IPS-11a (cell line): ENCODE measurements around the gene CNTNAP5.

Experiments
- H3K4me3 ChIP-seq: one replicate; pipeline ENCODE4 v1.5.1; 2013; ENCODE audit warnings: low read depth, low read length, control low read depth

Gene CNTNAP5

GRCh38 chr2:124586835-124587234 is 561.7 kb downstream of the CNTNAP5 start:
- no peak overlapping the region for H3K4me3 ChIP-seq

- H3K4me3 ChIP-seq, result no peak overlapping the region
Measured at GRCh38 chr2:124589971-124590370, 564.9 kb downstream of the CNTNAP5 start.

- no peak overlapping the region for H3K4me3 ChIP-seq
Measured at GRCh38 chr2:124602759-124603158, 577.7 kb downstream of the CNTNAP5 start.

- no peak overlapping the region for H3K4me3 ChIP-seq
Measured at GRCh38 chr2:124604940-124605339, 579.9 kb downstream of the CNTNAP5 start.

GRCh38 chr2:124607679-124608078 is 582.6 kb downstream of the CNTNAP5 start:
- no peak overlapping the region for H3K4me3 ChIP-seq

GRCh38 chr2:124609667-124610066 is 584.6 kb downstream of the CNTNAP5 start:
- H3K4me3 ChIP-seq, result no peak overlapping the region

- H3K4me3 ChIP-seq, result no peak overlapping the region
Measured at GRCh38 chr2:124610141-124610540, 585.1 kb downstream of the CNTNAP5 start.

GRCh38 chr2:124610866-124611265 is 585.8 kb downstream of the CNTNAP5 start:
- H3K4me3 ChIP-seq, result no peak overlapping the region

GRCh38 chr2:124623560-124623959 is 598.5 kb downstream of the CNTNAP5 start:
- H3K4me3 ChIP-seq, result no peak overlapping the region

- no peak overlapping the region for H3K4me3 ChIP-seq
Measured at GRCh38 chr2:124625561-124625960, 600.5 kb downstream of the CNTNAP5 start.

GRCh38 chr2:124626993-124627392 is 601.9 kb downstream of the CNTNAP5 start:
- no peak overlapping the region for H3K4me3 ChIP-seq

- H3K4me3 ChIP-seq, result no peak overlapping the region
Measured at GRCh38 chr2:124633812-124634211, 608.7 kb downstream of the CNTNAP5 start.

- H3K4me3 ChIP-seq, result no peak overlapping the region
Measured at GRCh38 chr2:124639524-124639923, 614.4 kb downstream of the CNTNAP5 start.

GRCh38 chr2:124640221-124640750 is 615.2 kb downstream of the CNTNAP5 start:
- no peak overlapping the region for H3K4me3 ChIP-seq

- H3K4me3 ChIP-seq, result no peak overlapping the region
Measured at GRCh38 chr2:124646166-124646815, 621.2 kb downstream of the CNTNAP5 start.

GRCh38 chr2:124647245-124647644 is 622.2 kb downstream of the CNTNAP5 start:
- no peak overlapping the region for H3K4me3 ChIP-seq

- H3K4me3 ChIP-seq, result no peak overlapping the region
Measured at GRCh38 chr2:124647663-124648062, 622.6 kb downstream of the CNTNAP5 start.

- H3K4me3 ChIP-seq, result no peak overlapping the region
Measured at GRCh38 chr2:124649001-124649400, 623.9 kb downstream of the CNTNAP5 start.

- no peak overlapping the region for H3K4me3 ChIP-seq
Measured at GRCh38 chr2:124652099-124652498, 627.0 kb downstream of the CNTNAP5 start.

- no peak overlapping the region for H3K4me3 ChIP-seq
Measured at GRCh38 chr2:124658373-124658772, 633.3 kb downstream of the CNTNAP5 start.

GRCh38 chr2:124661558-124661957 is 636.5 kb downstream of the CNTNAP5 start:
- H3K4me3 ChIP-seq, result no peak overlapping the region

GRCh38 chr2:124662946-124663644 is 638.0 kb downstream of the CNTNAP5 start:
- H3K4me3 ChIP-seq, result no peak overlapping the region
